T-helper 2 cell (primary cell): ENCODE results near the gene ATG5.
"Not testable (repeated sequence)": the region's sequence is repeated elsewhere in the genome, so short reads cannot be mapped to it uniquely, and the experiment has no call there.

Experiments used
- DNase-seq, 5 experiments: peaks; one replicate each; pipeline versions ENCODE4 v3.0.0 to v3.0.0-alpha.2; 2012 to 2022

The ATG5 gene

DNA sequence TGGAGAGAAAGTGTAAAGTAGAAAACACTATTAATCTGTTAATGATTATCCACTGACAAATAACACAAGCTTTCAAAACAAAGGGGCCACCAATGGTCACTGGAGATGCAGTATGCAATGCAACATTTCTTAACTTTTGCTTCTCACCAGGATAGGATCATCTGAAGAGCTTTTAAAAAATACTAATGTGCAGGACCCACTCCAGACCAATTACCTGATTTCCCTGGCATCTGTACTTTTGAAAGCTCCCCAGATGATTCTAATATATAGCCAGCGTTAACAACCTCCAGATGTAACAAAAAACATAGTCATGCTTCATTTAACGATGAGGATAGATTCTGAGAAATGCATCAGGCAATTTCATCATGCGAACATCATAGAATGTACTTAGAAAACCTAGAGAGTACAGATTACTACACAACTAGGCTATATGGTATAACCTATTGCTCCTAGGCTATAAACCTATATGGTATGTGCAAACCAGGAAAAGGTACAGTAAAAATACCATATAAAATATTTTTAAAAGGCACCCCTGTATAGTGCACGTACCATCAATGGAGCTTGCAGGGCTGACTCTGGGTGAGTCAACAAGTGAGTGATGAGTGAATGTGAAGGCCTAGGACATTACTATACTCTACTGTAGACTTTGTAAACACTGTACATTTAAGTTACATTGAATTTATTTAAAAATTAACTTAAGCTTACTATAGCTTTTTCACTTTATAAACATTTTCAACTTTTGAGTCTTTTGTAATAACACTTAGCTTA, 69.2 kb downstream of the ATG5 start:
- no peak for DNase-seq

DNA sequence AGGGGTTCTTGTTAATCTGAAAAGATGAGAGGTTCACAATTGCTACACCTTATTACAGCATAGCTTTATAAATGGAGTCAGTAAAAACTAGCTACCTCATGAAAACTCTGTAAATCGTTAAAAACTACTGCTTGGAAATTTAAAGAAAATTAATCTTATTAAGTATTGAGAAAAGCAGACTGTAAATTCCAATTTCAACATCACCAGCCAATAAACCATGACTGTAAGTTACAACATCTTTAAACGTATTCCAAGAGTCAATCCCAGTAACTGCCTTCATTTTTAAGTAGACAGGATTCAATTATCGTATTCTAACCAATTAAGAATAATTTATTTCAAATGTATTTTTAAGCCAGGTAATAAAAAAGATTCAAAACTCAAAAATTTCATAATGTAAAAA, 70.3 kb downstream of the ATG5 start:
- DNase-seq = no peak

GRCh38 chr6:106254636-106255035, 70.9 kb downstream of the ATG5 start:
- DNase-seq = no peak

DNA sequence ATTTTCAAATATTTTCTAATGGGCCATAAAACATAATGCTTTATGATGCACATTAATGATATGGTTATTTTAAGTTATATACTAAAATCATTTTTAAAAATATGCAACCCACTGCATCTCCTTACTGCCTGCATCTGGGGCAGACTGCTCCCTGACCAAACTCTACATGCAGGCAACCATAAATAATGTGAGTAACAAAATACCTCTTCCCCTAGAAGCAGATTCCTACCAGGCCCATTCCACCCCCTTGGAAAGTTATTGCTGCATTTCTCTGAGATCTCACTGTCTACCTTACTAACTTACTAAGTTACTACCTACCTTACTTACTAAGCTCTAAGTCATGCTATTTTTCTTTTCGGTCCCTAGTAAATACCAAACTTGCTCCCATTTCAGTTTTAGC, 71.8 kb downstream of the ATG5 start:
- DNase-seq = no peak

- no peak for DNase-seq
These were observed 72.4 kb downstream of the ATG5 start for GRCh38 chr6:106253172-106253571.

DNA sequence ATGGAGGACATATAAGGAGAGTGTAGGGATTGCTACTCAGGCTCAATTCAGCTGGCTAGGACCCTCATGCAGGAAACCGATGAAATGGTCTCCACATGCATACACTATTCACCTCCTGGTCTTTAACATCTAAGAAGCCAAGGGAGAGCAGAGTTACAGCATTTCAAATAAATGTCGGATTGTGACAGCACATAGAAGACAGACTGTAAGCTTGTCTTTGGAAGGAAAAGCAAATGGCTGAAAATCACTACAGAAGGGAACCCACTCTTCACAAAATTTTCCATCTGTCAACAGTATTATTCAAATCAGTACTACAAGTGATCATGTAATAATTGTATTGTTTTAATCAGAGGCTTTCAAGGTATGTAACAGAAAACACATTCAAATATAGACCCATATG, 72.9 kb downstream of the ATG5 start:
- DNase-seq = no peak

DNA sequence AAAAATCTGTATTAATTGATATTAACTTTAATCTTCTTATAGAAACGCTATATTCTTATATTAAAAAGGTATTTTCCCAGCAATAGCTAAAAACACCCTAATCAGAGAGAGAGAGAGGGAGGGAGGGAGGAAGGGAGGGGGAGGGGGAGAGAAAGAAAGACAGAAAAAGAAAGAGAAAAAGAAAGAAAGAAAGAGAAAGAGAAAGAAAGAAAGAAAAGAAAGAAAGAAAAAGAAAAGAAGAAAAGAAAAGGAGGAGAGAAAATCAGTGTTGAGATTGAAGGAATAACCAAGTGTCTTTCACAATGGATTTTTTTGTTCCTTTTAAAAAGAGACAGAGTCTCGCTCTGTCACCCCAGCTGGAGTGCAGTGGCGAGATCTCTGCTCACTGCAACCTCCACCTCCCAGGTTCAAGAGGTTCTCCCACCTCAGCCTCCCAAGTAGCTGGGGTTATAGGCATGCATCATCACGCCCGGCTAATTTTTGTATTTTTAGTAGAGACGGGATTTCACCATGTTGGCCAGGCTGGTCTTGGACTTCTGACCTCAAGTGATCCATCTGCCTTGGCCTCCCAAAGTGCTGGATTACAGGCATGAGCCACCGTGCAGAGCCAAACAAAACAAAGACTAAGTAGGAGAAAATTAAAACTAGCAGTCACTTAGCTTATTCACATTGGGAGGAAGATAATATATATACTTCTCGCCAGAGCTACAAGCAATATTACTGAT, 73.9 kb downstream of the ATG5 start:
- not testable (repeated sequence) for DNase-seq

- DNase-seq = no peak
These were observed 74.6 kb downstream of the ATG5 start for GRCh38 chr6:106250953-106251352.

GRCh38 chr6:106249658-106250057, 75.9 kb downstream of the ATG5 start:
- peak in 1 of 5 experiments; percentile 63 for DNase-seq

- DNase-seq = peak in 1 of 5 experiments; percentile 72
These were observed 77.8 kb downstream of the ATG5 start for GRCh38 chr6:106247733-106248132.

DNA sequence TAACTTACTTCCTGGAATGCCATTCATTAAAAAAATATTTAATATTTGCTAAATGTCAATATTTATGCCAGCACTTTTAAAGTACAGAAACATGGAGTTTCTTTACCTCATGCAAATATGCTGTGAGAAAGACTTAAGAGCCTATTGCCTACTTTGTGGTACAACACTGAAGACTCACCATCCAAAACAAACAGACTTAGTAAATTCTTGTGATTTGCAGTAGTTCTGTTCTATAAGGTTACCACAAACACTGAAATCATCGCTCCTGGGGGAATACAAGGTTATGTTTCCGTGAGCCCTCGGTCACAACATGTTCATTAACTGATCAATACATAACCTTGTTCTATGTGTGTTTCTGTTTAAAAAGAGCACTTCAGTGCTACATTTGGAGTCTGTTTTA, 78.3 kb downstream of the ATG5 start:
- DNase-seq = peak in 1 of 5 experiments; percentile 12

DNA sequence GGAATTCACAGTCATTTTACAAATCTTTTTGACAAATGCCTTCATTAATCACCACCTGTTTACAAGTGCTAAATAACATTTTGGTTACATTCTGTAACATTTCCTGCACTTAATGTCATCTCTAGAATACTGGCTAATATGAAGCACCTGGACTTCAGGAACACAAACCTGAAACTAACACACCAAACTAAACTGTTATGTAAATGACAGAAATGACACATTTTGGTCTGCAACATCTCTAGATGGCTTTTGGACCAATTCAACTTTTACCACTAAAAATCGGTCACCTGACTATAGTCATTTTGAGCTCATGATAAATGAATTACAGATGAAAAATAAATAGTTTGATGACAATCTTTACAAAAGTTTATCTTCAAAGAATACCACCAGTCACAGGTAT, 80.6 kb downstream of the ATG5 start:
- DNase-seq = peak in 1 of 5 experiments; percentile 60

DNA sequence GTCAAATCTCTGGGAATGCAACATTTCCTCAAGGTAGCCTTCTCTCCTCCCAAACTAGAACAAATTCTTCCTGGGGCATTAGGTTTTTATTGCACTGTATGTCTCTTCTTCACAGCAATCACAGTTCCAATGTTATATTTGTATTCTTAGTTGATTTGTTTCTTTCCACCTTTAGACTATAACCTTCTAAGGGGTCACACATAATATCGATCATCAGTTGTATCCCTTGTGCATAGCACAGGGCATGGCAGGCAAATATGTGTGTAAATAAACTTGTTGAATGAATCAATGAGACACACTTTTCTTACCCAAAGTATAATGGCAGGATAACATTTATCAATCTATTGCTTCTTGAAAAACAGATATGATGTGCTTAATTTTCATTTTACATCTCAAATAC, 81.0 kb downstream of the ATG5 start:
- DNase-seq = no peak

GRCh38 chr6:106243261-106243660, 82.3 kb downstream of the ATG5 start:
- no peak for DNase-seq

DNA sequence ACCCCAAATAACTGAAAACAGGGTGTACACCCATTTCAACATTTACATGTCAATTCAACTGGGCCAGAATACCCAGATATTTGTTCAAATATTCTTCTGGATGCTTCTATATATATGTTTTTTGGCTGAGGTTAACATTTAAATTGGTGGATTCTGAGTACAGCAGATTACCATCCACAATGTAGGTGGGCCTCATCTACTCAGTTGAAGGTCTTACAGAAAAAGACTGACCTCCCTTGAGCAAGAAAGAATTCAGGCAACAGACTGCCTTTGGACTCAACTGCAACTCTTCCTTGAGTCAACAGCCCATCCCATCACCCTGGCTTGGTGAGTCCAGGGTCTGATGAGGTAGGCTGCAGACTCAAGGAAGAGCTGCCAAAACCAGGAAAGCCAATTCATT, 84.1 kb downstream of the ATG5 start:
- no peak for DNase-seq

DNA sequence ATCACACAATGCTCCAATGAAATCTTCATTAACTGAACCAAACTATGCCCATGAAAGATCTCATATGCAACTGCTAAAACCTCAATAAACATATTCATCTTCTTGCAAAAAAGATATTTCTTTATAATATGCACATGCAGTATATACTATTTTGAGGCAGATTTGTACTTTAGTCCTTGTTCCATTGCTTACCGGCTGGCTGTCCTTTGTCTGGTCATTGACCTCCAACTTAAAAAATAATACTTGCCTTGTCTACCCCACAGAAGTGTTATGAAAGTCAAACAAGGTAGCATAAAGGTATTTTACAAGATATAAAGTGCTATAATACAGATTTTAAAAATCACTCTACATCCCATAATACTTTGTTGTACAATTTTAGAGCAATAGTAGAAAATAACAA, 88.3 kb downstream of the ATG5 start:
- DNase-seq = no peak

- DNase-seq = not testable (repeated sequence)
These were observed 95.6 kb downstream of the ATG5 start for GRCh38 chr6:106229876-106230445.

- DNase-seq = peak in 1 of 5 experiments; percentile 66
These were observed 97.7 kb downstream of the ATG5 start for GRCh38 chr6:106227612-106228507.

GRCh38 chr6:106226676-106227075, 98.9 kb downstream of the ATG5 start:
- no peak for DNase-seq

GRCh38 chr6:106225581-106225980, 100.0 kb downstream of the ATG5 start:
- DNase-seq = no peak

DNA sequence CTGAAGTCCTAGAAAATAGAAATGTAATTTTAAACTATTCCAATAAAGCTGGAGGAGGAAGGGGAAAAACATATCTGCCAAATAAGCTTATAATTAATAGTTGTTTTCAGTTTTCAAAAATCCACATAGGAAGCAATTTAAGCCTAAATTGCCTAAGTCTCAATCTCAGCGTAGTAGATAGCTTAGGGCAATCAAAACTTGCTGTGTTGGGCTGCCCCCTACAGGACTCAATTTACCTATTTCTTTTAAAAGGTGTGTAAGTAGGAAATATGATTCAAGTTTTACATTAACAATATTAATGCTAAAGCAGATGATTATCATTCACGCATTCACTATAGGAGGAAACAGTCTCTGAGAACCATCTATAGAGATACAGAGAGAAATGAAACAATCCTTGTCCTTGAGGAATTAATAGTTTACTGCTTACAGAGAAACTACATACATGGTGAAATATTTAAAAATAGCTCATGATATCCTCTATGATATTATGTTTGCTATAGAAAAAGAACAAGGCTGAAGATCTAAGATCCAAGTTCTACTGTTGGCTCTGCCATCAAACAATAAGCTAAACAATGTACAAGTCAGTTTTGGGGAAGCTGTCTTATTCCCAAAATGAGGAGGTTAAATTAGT, 102.1 kb downstream of the ATG5 start:
- peak in 4 of 5 experiments; percentile 49 to 83 (median 54) for DNase-seq

DNA sequence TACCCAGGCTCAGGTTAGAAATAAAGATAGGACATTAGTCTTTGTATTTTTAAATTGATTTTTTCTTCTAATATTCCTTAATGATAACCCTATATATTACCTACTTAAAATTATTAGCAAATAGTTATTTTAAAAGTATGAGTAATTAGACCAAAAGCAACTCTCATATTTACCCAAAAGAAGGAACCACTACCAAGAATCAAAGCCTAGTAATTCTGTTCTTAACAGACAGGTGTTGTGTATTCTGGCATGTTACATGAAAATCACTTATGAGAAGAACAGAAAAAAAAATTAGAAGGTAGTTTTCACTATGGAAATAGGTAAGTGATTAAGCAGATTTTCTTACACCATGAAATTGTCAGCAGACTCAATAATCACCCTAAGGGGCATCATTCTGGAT, 105.1 kb downstream of the ATG5 start:
- no peak for DNase-seq
